HG03469 (cell line): ENCODE data around the gene CORO2A.
"Not testable (repeated sequence)": the region's sequence is repeated elsewhere in the genome, so short reads cannot be mapped to it uniquely, and the experiment has no call there.

Experiments
- ATAC-seq: cut with Tn5 transposase; IDR thresholded peaks from one replicate; pipeline ENCODE4 v1.9.1; 2021; ENCODE audit warnings: mild to moderate bottlenecking, moderate library complexity, moderate number of reproducible peaks; ENCODE audit not compliant: unreplicated experiment

CORO2A gene

DNA sequence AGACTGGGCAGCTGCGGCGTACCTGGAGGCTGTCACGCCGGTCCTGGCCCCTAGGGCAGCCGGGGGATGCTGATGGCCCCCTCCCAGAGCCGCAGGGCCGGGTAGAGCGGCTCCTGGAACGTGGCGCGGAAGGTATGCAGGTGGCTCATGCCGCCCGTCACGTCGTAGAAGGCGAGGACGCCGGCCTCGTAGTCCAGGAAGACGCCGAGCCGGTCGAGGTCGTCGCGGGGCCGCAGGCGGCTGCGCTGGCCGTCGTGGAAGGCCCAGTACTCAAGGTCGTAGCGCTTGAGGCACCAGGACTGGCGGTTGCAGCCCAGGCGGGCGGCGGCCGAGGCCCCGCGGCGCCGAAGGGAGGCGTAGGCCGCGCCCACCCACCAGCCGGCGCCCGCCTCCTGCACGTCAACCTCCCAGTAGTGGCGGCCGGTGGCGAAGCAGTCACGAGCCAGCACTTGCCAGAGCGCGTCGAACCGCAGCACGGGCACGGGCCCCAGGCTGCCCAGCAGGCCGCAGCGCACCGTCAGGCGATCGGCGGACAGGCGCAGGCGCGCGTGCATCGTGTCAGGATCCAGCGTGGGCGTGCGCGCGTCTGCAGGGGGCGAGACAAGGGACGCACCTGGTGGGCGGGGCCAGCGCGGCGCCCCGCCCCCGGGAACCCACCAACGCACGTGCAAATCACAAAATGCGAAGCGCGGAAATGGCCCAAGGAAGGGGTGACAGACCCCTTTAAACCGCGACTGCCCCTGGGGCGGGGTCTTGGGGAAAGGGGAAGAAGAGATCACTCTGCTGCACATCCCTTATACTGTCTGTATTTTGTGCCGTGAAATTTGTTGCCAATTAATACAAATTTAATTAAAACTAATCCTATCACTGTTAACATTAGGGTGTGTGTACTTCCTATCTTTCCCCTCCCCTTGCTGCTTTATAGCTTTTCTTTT is 104.8 kb downstream of the CORO2A start:
- ATAC-seq = no peak

DNA sequence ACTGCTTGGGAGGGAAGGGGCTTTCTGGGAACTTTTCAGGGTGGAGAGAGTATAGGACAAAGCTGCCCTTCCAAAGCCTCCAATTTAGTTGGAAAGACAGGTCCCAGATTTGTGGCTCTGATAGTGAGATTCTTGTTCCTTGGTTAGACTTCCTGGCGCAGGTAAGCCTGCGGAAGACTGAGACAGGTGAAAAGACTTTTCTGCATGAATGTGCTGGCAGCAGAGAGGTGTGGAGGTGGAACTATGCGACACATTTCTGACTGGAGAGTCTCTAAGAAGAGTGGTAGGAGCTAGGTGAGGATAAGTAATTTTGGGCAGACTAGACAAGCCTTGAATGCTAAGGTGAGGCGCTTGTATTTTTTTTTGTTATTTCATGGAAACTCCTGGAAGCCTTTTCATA is 106.0 kb downstream of the CORO2A start:
- ATAC-seq = no peak

DNA sequence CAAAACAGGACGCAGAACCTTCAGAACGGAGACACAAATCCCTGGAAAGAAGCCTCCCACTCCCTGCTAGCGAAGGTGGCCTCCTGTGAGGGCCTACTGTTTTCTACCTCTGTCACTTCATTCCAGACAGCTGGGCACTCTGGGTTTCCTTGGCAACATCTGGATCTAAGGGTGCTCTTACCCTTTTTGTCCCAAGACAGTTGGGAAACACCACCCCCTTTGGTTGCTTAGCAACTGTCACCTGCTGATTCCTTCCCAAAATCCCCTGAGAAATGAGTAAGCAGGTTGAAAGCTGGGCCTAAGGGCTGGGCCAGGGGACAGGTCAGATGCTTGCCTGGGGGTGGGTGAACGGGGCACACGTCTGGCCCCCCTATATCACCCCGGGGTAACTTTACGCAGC is 106.5 kb downstream of the CORO2A start:
- no peak for ATAC-seq

DNA sequence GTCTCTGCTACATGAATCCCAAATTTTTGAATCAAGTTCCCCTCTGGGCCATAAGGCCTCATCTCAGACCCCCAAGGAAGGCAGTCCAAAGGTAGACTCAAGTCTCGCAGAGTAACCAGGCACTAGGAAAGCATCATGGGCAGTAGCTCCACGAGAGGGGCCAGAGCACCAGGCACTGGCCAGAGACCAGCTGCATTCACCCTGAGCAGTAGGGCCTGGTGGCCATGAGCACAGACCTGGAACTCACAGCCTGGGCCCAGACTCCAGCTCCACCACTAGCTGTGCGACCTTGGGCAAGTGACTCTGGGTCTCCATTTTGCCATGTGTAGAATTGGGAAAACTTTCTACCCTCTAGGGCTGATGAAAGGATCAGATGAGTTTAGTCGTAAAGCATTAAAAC is 107.4 kb downstream of the CORO2A start:
- no peak for ATAC-seq

DNA sequence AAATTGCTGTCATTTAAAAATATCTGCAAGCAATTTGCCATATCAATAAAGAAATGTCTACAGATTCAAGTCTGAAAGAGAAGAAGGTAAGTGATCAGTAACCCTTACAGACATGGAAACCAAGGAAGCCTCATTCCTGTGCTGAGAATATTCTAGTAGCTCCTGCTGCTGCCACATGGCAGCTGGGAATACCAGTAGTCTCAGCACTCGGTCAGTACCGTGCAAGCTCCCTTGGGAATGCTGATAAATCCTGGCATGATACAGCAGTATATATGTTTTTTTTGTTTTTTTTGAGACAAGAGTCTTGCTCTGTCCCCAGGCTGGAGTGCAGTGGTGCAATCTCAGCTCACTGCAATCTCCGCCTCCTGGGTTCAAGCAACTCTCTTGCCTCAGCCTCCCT is 108.0 kb downstream of the CORO2A start:
- ATAC-seq = no peak

DNA sequence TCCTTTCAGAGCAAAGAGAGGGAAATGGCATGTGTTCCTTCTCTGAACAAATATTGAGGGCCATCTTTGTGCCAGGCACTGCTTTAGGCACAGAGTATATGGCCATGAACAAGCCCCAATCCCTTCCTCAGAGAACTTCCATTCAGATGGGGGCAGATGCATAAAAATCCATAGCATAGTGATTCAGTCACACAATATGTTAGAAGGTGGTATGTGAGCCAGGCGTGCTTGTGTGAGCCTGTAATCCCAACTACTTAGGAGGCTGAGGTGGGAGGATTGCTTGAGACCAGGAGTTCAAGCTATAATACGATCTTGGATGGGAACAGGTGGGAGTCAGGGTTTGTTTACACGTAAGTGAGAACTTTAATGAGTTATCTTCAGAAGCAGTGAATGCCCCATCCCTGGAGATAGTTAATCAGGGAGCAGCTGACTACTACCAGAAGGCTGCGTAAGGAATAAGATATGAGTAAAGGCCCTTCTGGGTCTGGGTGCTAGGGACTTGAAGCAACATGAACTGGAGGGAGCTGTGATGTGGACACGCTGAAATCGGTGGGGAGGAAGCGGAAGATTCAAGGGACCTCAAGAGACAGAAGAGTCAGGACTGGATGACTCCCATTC is 108.8 kb downstream of the CORO2A start:
- no peak for ATAC-seq

DNA sequence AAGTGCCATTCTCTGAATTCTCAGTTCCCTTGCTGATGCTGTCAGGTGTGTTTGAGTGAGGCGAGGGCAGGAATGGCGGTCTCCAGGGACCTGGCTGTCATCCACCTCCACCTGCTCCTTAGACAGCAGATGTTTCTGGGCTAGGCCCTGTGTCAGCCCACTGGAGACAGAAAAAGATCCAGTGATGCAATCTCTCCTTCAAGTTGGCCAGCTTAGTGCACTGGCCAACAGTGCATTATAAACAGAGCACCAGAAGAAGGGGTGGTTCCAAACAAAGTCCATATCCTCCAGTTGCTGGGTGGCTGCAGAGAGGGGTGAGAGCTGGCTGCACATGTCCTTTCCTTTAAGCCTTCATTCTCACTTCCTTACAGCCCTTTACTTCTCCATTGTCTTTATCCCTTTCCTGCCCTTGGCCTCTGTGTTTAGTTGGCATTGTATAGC is 109.4 kb downstream of the CORO2A start:
- no peak for ATAC-seq

DNA sequence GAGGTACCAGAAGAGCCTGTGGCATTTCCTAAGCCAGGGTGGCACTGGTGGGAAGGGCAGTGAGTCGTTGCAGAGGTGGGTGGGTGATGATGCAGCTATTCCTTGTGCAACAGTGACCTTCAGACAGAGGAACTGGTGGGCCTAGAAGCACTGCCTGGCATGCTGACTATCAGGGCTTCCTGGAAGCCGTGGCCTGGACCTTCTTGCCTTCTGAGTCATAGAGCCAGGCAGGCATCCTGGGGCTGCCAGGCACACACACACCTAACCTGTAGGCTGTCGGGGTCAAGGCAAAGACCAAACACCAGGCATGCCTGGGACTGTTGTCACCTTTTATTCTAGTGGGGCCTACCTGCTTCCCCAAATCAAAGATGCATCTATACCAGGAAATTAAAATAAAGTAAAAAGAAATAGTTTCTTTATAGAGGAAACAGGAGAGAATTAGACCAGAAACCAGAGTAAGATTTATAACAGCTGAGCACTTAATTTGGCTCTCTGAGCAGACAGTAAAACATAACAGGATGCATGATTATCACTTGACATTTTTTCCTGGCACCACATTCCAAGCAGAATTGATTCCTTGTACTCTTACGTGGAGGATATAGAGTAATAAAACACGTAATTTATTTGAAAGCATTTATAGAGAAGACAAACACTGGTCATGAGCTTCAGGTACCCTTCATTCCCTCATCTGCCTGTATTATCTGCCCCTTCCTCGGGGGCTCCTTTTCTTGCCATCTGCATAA is 110.8 kb downstream of the CORO2A start:
- no peak for ATAC-seq

DNA sequence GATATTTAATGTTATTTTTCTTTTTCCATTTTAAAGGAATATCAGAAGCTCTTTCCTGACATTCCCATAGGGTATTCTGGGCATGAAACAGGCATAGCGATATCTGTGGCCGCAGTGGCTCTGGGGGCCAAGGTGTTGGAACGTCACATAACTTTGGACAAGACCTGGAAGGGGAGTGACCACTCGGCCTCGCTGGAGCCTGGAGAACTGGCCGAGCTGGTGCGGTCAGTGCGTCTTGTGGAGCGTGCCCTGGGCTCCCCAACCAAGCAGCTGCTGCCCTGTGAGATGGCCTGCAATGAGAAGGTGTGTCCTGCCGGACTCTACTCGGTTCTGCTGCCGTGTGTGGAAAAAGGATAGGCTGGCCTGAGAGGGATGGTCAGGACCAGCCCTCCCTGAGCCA is 111.7 kb downstream of the CORO2A start:
- no peak for ATAC-seq

DNA sequence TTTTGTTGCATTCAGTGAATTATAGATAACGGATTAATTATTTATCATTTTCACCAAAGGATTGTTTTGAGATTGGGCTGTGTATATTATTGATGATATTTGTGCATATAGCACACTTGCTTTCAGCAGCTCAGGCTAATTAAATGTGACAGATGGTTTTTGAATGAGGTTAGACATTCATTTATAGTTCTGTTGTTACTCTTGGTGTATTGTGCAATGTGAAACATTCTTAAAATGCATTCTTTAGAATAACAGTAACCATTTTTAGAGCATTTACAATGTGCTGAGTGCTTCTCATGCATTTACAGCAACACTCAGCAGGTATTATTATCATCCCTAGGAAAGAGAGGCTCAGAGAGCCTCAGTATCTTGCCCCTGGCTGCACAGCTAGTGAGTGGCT is 112.1 kb downstream of the CORO2A start:
- no peak for ATAC-seq

DNA sequence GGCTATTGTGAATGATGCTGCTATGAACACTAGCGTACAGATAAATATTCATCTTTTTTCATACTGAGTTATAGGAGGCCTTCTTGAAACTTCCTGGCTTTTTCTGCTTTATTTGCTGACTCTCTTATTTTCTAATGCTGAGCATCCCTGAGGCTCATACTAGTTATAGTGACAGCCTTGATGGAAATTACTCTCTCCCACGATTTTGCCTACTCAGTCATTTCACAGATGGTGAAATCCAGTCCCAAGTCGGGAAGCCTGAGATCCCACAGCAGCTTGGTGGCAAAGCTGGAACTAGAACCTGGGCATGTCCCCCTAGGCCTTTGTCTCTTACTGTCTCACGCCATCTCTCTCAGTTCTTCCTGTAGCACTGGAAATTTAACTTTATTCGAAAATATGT is 113.5 kb downstream of the CORO2A start:
- ATAC-seq = no peak

DNA sequence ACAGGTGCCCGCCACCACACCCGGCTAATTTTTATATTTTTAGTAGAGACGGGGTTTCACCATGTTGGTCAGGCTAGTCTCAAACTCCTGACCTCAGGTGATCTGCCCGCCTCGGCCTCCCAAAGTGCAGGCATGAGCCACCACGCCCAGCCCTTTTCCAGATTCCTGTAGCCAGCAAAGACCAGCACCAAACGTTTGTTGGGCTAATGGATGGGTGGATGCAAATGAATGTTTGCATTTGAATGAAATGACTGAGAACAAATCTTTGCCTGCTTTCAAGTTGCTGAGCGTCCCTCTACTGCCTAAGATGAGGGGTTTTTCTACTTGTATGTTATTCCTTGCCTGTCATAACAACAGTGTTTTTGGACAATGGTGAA is 115.9 kb downstream of the CORO2A start:
- ATAC-seq = not testable (repeated sequence)

DNA sequence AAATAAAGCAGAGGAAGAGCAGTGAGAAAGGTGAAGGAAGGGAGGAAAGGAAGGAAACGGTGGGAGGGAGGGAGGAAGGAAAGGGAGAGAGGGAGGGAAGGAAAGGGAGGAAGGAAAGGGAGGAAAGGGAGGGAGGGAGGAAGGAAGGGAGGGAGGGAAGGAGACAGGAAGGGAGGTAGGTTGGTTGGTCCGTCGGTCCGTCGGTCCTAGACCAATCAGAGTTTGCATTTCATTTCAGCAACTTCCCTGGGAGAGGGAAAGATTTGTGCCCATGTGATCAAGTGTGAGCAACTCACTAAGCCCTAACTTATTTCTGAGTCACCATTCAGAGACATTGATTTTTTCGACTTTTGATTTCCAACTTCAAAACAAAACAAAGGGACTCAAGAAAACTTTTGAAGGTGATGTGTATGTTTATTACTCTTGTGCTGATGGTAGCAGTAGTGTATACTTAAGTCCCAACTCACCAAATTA is 117.1 kb downstream of the CORO2A start:
- ATAC-seq = no peak

DNA sequence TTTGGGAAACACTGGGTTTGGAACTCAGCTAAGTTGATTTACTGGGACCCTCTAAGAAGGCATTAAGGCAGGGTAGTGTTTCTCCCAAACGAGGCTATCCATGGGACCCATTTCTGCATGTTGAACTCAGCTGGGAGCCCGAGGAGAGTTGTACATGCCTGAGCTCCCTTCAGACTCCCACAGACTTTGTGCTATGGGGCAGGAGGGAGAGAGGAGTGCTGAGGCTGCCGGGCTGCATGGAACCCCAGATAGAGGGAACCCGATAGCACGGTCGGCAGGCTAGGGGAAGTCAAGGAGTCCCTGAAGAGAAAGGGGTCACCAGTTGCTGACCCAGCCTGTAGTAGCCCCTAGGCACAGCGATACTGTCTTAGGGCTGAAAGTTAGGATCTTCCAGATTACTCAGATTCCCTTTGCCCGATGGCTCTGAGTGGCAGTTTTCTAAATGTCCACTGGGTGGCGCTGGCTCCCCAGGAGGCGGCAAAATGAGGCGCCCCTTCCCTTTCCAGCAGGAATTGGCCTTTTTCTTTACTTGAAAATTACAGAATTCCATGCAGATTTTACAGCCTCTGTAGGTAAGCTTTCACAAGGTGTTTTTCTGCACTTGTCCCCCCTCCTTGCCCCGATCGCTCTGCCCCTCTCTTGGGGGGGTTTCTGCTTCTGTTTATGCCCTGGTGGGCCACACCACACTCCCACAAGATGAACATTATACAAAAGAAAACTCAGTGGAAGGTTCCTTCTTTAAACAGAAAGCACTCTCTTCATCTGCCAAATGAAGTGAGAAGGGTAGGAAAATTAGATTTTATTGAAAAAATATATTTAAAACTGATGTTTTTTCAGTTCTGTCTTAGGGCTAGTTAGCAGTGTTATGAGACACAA is 118.1 kb downstream of the CORO2A start:
- ATAC-seq = no peak

DNA sequence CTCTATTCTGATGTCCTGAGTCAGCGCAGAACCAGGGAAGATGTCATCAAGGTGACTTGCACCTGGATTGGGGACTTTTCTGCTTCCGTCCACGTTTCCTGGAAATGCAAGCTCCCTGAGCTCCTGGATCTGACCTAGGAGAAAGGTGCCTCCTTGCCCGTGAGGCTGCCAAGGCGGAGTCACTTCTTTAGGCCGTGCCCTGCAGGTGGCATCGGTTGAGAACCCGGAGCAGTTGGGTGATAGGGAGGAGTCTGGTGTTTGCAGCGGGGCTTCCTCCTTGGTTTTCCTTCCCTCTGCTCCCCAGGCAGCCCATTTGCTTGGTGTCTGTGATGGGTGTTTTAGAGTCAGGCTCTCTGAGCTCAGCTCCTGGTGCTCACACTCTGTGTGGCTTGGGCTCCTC is 120.7 kb downstream of the CORO2A start:
- ATAC-seq = no peak
